WERI-Rb-1 (cell line): ENCODE results near the gene GRIP2.

Source experiments
- DNase-seq: peaks from one replicate; pipeline ENCODE4 v3.0.0-alpha.2; 2020
- H3K27ac ChIP-seq: fragments of 250-450 bp; sonication (Bioruptor Pico); 2 replicates; pipeline ENCODE4 v1.5.1; 2020; ENCODE audit warnings: mild to moderate bottlenecking, moderate library complexity
- H3K27me3 ChIP-seq: fragments of 250-450 bp; sonication (Bioruptor Pico); 2 replicates; pipeline ENCODE4 v1.5.1; 2021; ENCODE audit warnings: mild to moderate bottlenecking, low read depth, moderate library complexity; ENCODE audit not compliant: insufficient read depth, severe bottlenecking
- H3K36me3 ChIP-seq: fragments of 250-450 bp; sonication (Bioruptor Pico); 2 replicates; pipeline ENCODE4 v1.5.1; 2020; ENCODE audit warnings: mild to moderate bottlenecking, moderate library complexity
- H3K4me3 ChIP-seq: 2 replicates; pipeline ENCODE4 v1.5.1; 2011; ENCODE audit warnings: low read depth, mild to moderate bottlenecking, control low read depth, low read length
- H3K9me3 ChIP-seq: fragments of 250-450 bp; sonication (Bioruptor Pico); 2 replicates; pipeline ENCODE4 v1.5.1; 2021; ENCODE audit warnings: mild to moderate bottlenecking, moderate library complexity; ENCODE audit not compliant: severe bottlenecking
- CTCF ChIP-seq: IDR thresholded peaks from 2 replicates; pipeline ENCODE4 v1.5.1; 2011; ENCODE audit warnings: low read depth, mild to moderate bottlenecking, control low read depth, inconsistent platforms, low read length

GRIP2 gene

GRCh38 chr3:14461748-14462324, 78.3 kb downstream of the GRIP2 start:
- H3K27me3 ChIP-seq: no peaks in the 10 kb centered on the region
- peak; percentile 86 for TF ChIP-seq CTCF
- H3K4me3 ChIP-seq: no peak overlapping the region
- peak; percentile 82 for DNase-seq
- H3K27ac ChIP-seq: no peak overlapping the region; the same call in 1 of the 2 replicates
- H3K9me3 ChIP-seq: no peaks in the 10 kb centered on the region
- peaks cover 27% of the 10 kb centered on the region for H3K36me3 ChIP-seq

- H3K9me3 ChIP-seq: no peaks in the 10 kb centered on the region
- DNase-seq: no peak
- TF ChIP-seq CTCF: no peak
- peaks cover 22% of the 10 kb centered on the region for H3K36me3 ChIP-seq
- H3K4me3 ChIP-seq: no peak overlapping the region
- no peaks in the 10 kb centered on the region for H3K27me3 ChIP-seq
- no peak overlapping the region; the same call in 1 of the 2 replicates for H3K27ac ChIP-seq
Observed at GRCh38 chr3:14461006-14461747, 79.0 kb downstream of the GRIP2 start.

- Histone ChIP-seq H3K4me3 (no peak overlapping the region), H3K27me3 (no peaks in the 10 kb centered on the region), H3K27ac (no peak overlapping the region), H3K9me3 (no peaks in the 10 kb centered on the region), H3K36me3 (peaks cover 27% of the 10 kb centered on the region)
- no peak for TF ChIP-seq CTCF
- no peak for DNase-seq
Observed at GRCh38 chr3:14460342-14461005, 79.7 kb downstream of the GRIP2 start.

- no peaks in the 10 kb centered on the region for H3K9me3 ChIP-seq
- H3K4me3 ChIP-seq: no peak overlapping the region
- no peak for DNase-seq
- H3K27ac ChIP-seq: no peak overlapping the region
- peaks cover 26% of the 10 kb centered on the region for H3K36me3 ChIP-seq
- TF ChIP-seq CTCF: no peak
- no peaks in the 10 kb centered on the region for H3K27me3 ChIP-seq
Observed at GRCh38 chr3:14459787-14460186, 80.4 kb downstream of the GRIP2 start.

GRCh38 chr3:14459384-14459783, 80.8 kb downstream of the GRIP2 start:
- no peak for DNase-seq
- Histone ChIP-seq H3K36me3 (peaks cover 22% of the 10 kb centered on the region), H3K4me3 (no peak overlapping the region), H3K27me3 (no peaks in the 10 kb centered on the region), H3K27ac (peak overlapping the region; percentile 79; the same call in 1 of the 2 replicates), H3K9me3 (no peaks in the 10 kb centered on the region)
- TF ChIP-seq CTCF: no peak
